ENCODE results near the gene NLRC5. TPM values are rescaled to one million over a fixed set of nuclear protein-coding genes. Genes with fewer than 3 reads are reported as not detected.

Gene NLRC5
- total RNA-seq, 2 donors from 2014 or later, result 0.64 to 0.97 TPM

DNA sequence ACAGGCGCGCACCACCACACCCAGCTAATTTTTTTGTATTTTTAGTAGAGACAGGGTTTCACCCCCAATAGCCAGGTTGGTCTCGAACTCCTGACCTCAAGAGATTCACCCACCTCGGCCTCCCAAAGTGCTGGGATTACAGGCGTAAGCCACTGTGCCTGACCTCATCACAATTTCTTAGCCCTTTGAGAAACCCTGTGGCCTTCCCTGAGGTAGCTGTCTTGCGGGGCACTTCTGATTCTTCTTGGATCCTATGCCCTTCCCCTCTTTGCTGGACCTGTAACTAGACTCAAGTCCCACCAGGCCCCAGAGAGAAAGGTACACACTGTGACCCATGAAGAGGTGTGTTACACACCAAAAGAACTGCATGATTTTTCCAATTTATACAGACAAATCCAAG, 41.1 kb upstream of the NLRC5 start:
- no peak overlapping the region for H3K9ac ChIP-seq (ENCODE audit: extremely low read depth, low read length, poor library complexity, severe bottlenecking)
- Mint-ChIP-seq H3K4me3 (no peak overlapping the region), H3K9me3 (no peaks in the 10 kb centered on the region), H3K27ac (no peak overlapping the region), H3K27me3 (ENCODE audit: insufficient read depth) (no peaks in the 10 kb centered on the region), H3K36me3 (ENCODE audit: low read depth) (peaks cover 14% of the 10 kb centered on the region), H3K4me1 (peaks cover 7% of the 10 kb centered on the region)
- TF ChIP-seq CTCF (conservative IDR thresholded peaks at IDR 0.05), result no peak
- no peak for DNase-seq
- H3K27ac ChIP-seq (ENCODE audit: low read depth, low read length), result no peak overlapping the region
- H3K36me3 ChIP-seq (ENCODE audit: control insufficient read depth, insufficient read depth, low read length), result peaks cover 27% of the 10 kb centered on the region
- no peaks in the 10 kb centered on the region for H3K4me1 ChIP-seq (ENCODE audit: control insufficient read depth, insufficient read depth, low read length)
- no peaks in the 10 kb centered on the region for H3K9me3 ChIP-seq (ENCODE audit: control insufficient read depth, low read length)
- no peaks in the 10 kb centered on the region for H3K27me3 ChIP-seq (ENCODE audit: control insufficient read depth, insufficient read depth, low read length, poor library complexity, severe bottlenecking)
- WGBS, 2 experiments (ENCODE audit: insufficient coverage in 1 of 2, insufficient read length in 1 of 2), result 94 to 96% methylated on average over 5 to 6 of the region's 6 CpGs
- no peak overlapping the region for H3K4me3 ChIP-seq (ENCODE audit: low read length)

GRCh38 chr16:56950051-56950450, 39.3 kb upstream of the NLRC5 start:
- H3K36me3 ChIP-seq (ENCODE audit: control insufficient read depth, insufficient read depth, low read length), result peaks cover 9% of the 10 kb centered on the region
- no peak for TF ChIP-seq CTCF (conservative IDR thresholded peaks at IDR 0.05)
- H3K4me1 Mint-ChIP-seq, result peaks cover 7% of the 10 kb centered on the region
- no peak overlapping the region for H3K27ac ChIP-seq (ENCODE audit: low read depth, low read length)
- peaks cover 3% of the 10 kb centered on the region for H3K9me3 Mint-ChIP-seq
- DNase-seq, result no peak
- H3K4me3 Mint-ChIP-seq, result no peak overlapping the region
- H3K27ac Mint-ChIP-seq, result no peak overlapping the region
- H3K4me1 ChIP-seq (ENCODE audit: control insufficient read depth, insufficient read depth, low read length), result no peaks in the 10 kb centered on the region
- no peaks in the 10 kb centered on the region for H3K27me3 Mint-ChIP-seq (ENCODE audit: insufficient read depth)
- WGBS, 2 experiments (ENCODE audit: insufficient coverage in 1 of 2, insufficient read length in 1 of 2), result 91 to 100% methylated on average over 1 to 4 of the region's 4 CpGs
- H3K9ac ChIP-seq (ENCODE audit: extremely low read depth, low read length, poor library complexity, severe bottlenecking), result no peak overlapping the region
- H3K9me3 ChIP-seq (ENCODE audit: control insufficient read depth, low read length), result no peaks in the 10 kb centered on the region
- no peak overlapping the region for H3K4me3 ChIP-seq (ENCODE audit: low read length)
- H3K27me3 ChIP-seq (ENCODE audit: control insufficient read depth, insufficient read depth, low read length, poor library complexity, severe bottlenecking), result no peaks in the 10 kb centered on the region
- peaks cover 2% of the 10 kb centered on the region for H3K36me3 Mint-ChIP-seq (ENCODE audit: low read depth)

GRCh38 chr16:56950455-56950854, 38.9 kb upstream of the NLRC5 start:
- 94 to 96% methylated on average over 6 to 7 of the region's 7 CpGs for WGBS, 2 experiments (ENCODE audit: insufficient coverage in 1 of 2, insufficient read length in 1 of 2)
- H3K36me3 ChIP-seq (ENCODE audit: control insufficient read depth, insufficient read depth, low read length), result peaks cover 4% of the 10 kb centered on the region
- H3K9me3 ChIP-seq (ENCODE audit: control insufficient read depth, low read length), result no peaks in the 10 kb centered on the region
- no peak overlapping the region for H3K27ac ChIP-seq (ENCODE audit: low read depth, low read length)
- TF ChIP-seq CTCF (conservative IDR thresholded peaks at IDR 0.05), result no peak
- no peaks in the 10 kb centered on the region for H3K4me1 ChIP-seq (ENCODE audit: control insufficient read depth, insufficient read depth, low read length)
- H3K27me3 ChIP-seq (ENCODE audit: control insufficient read depth, insufficient read depth, low read length, poor library complexity, severe bottlenecking), result no peaks in the 10 kb centered on the region
- Mint-ChIP-seq H3K9me3 (peaks cover 7% of the 10 kb centered on the region), H3K36me3 (ENCODE audit: low read depth) (no peaks in the 10 kb centered on the region), H3K4me3 (no peak overlapping the region), H3K27me3 (ENCODE audit: insufficient read depth) (no peaks in the 10 kb centered on the region), H3K4me1 (peaks cover 7% of the 10 kb centered on the region), H3K27ac (no peak overlapping the region)
- no peak overlapping the region for H3K9ac ChIP-seq (ENCODE audit: extremely low read depth, low read length, poor library complexity, severe bottlenecking)
- no peak for DNase-seq
- H3K4me3 ChIP-seq (ENCODE audit: low read length), result no peak overlapping the region

Data from endodermal cell (in vitro differentiated cells).